ENCODE measurements around the gene RHOF. TPM values are rescaled to one million over a fixed set of nuclear protein-coding genes. Genes with fewer than 3 reads are reported as not detected.

The RHOF gene
- total and polyA plus RNA-seq, 2 of the 13 experiments (the other 11 are each of a cell fraction or from before 2014, with no cell fraction given) = 14.6 to 32.2 TPM

DNA sequence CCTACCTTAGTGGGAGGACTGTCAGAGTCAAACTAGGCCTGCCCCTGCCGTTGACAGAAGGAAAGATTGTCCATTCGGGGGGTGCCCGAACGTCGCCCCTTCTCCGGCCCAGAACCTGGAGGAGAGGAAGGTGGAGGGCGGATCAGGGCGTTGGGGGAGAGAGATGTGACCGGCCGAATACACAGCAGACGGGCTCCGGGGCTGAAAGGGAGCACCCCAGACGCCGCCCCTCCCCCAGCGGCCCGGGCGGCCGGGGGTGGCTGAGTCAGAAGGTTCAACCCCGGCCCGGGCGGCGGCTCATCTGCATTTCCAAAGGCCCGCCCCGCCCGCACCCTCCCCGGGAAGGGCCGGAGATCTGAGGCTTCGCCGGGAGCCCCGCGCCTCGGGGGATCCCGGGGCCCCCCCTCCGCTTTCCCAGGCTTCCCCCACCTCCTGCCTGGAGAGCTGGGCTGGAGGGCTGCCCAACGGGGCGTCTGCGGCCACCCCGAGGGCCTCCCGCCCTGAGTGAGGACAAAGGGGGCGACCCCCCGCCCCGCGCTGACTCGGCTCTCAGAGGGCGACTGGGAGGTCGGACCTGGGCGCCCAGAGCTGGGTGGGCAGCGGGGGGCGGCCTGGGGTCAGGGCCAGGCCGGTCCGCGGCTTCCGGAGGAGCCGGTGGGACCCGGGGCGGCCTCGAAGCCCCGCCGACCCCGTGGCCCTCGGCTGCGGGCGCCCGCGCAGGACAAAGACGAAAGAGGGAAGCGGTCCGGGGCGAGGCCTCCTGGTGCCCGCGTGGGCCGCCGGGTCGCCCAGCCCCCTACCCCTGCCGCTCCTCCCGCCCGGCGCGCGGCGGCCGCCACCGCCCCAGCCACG is 6.6 kb upstream of the RHOF start (continued):
- no peak for TF ChIP-seq NAIF1 (CRISPR knock-in tag; IDR thresholded peaks at IDR 0.05; ENCODE audit: borderline replicate concordance)
- TF ChIP-seq, protein P1, sequence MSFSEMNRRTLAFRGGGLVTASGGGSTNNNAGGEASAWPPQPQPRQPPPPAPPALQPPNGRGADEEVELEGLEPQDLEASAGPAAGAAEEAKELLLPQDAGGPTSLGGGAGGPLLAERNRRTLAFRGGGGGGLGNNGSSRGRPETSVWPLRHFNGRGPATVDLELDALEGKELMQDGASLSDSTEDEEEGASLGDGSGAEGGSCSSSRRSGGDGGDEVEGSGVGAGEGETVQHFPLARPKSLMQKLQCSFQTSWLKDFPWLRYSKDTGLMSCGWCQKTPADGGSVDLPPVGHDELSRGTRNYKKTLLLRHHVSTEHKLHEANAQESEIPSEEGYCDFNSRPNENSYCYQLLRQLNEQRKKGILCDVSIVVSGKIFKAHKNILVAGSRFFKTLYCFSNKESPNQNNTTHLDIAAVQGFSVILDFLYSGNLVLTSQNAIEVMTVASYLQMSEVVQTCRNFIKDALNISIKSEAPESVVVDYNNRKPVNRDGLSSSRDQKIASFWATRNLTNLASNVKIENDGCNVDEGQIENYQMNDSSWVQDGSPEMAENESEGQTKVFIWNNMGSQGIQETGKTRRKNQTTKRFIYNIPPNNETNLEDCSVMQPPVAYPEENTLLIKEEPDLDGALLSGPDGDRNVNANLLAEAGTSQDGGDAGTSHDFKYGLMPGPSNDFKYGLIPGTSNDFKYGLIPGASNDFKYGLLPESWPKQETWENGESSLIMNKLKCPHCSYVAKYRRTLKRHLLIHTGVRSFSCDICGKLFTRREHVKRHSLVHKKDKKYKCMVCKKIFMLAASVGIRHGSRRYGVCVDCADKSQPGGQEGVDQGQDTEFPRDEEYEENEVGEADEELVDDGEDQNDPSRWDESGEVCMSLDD (CRISPR knock-in tag; IDR thresholded peaks at IDR 0.05; ENCODE audit: borderline replicate concordance) = peak; percentile 96
- TF ChIP-seq SMAD9 (CRISPR knock-in tag; IDR thresholded peaks at IDR 0.05) = no peak
- TF ChIP-seq ZNF703 (CRISPR knock-in tag; IDR thresholded peaks at IDR 0.05; ENCODE audit: borderline replicate concordance) = 0 out of 2 replicates have a peak, but pooled peaks have one; percentile 65
- TF ChIP-seq HDAC1 (CRISPR knock-in tag; IDR thresholded peaks at IDR 0.05) = peak; percentile 21; the same call in 1 of the 2 replicates
- TF ChIP-seq RNF2 (conservative IDR thresholded peaks at IDR 0.05; ENCODE audit: low read depth) = no peak
- no peak for TF ChIP-seq ZNF615 (CRISPR knock-in tag; IDR thresholded peaks at IDR 0.05; ENCODE audit: borderline replicate concordance)
- TF ChIP-seq STAG1 (CRISPR knock-in tag; IDR thresholded peaks at IDR 0.05) = no peak
- TF ChIP-seq, protein P2, sequence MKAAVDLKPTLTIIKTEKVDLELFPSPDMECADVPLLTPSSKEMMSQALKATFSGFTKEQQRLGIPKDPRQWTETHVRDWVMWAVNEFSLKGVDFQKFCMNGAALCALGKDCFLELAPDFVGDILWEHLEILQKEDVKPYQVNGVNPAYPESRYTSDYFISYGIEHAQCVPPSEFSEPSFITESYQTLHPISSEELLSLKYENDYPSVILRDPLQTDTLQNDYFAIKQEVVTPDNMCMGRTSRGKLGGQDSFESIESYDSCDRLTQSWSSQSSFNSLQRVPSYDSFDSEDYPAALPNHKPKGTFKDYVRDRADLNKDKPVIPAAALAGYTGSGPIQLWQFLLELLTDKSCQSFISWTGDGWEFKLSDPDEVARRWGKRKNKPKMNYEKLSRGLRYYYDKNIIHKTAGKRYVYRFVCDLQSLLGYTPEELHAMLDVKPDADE (CRISPR knock-in tag; IDR thresholded peaks at IDR 0.05) = no peak
- TF ChIP-seq ZNF570 (CRISPR knock-in tag; IDR thresholded peaks at IDR 0.05; ENCODE audit: borderline replicate concordance) = no peak
- TF ChIP-seq TCF7 (IDR thresholded peaks at IDR 0.05; ENCODE audit: low read depth) = peak; percentile 87
- TF ChIP-seq MEIS1 (CRISPR knock-in tag; IDR thresholded peaks at IDR 0.05; ENCODE audit: borderline replicate concordance) = no peak
- TF ChIP-seq IKZF1 (IDR thresholded peaks at IDR 0.05) = no peak
- 0 out of 2 replicates have a peak, but pooled peaks have one; percentile 28 for TF ChIP-seq TBX2 (CRISPR knock-in tag; IDR thresholded peaks at IDR 0.05; ENCODE audit: borderline replicate concordance)
- no peak for TF ChIP-seq ZNF773 (CRISPR knock-in tag; IDR thresholded peaks at IDR 0.05; ENCODE audit: borderline replicate concordance)
- TF ChIP-seq, protein P3, sequence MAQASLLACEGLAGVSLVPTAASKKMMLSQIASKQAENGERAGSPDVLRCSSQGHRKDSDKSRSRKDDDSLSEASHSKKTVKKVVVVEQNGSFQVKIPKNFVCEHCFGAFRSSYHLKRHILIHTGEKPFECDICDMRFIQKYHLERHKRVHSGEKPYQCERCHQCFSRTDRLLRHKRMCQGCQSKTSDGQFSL (CRISPR knock-in tag; IDR thresholded peaks at IDR 0.05) = peak; percentile 90
- no peak for TF ChIP-seq ZNF354B (CRISPR knock-in tag; IDR thresholded peaks at IDR 0.05)
- TF ChIP-seq ZNF30 (CRISPR knock-in tag; IDR thresholded peaks at IDR 0.05) = no peak
- TF ChIP-seq, protein P4, sequence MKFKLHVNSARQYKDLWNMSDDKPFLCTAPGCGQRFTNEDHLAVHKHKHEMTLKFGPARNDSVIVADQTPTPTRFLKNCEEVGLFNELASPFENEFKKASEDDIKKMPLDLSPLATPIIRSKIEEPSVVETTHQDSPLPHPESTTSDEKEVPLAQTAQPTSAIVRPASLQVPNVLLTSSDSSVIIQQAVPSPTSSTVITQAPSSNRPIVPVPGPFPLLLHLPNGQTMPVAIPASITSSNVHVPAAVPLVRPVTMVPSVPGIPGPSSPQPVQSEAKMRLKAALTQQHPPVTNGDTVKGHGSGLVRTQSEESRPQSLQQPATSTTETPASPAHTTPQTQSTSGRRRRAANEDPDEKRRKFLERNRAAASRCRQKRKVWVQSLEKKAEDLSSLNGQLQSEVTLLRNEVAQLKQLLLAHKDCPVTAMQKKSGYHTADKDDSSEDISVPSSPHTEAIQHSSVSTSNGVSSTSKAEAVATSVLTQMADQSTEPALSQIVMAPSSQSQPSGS (CRISPR knock-in tag; IDR thresholded peaks at IDR 0.05) = no peak
- no peak; the same call in 1 of the 2 replicates for TF ChIP-seq ZBTB20 (CRISPR knock-in tag; IDR thresholded peaks at IDR 0.05; ENCODE audit: borderline replicate concordance, low read depth)
- no peak for TF ChIP-seq CBX2 (IDR thresholded peaks at IDR 0.05; ENCODE audit: low read depth, low read length)
- no peak for TF ChIP-seq CBX2 (CRISPR knock-in tag; IDR thresholded peaks at IDR 0.05; ENCODE audit: low read depth)
- TF ChIP-seq TARDBP (CRISPR knock-in tag; IDR thresholded peaks at IDR 0.05) = no peak
- TF ChIP-seq STAT5B (CRISPR knock-in tag; IDR thresholded peaks at IDR 0.05) = no peak
- no peak for TF ChIP-seq SIX4 (CRISPR knock-in tag; IDR thresholded peaks at IDR 0.05)
- TF ChIP-seq AGO1 (IDR thresholded peaks at IDR 0.05; ENCODE audit: low read depth, low read length, poor library complexity, severe bottlenecking) = peak; percentile 81

Measured in HepG2 (cell line).